MCF 10A (cell line): Measurements from ENCODE around the gene LRRC1. TPM values are rescaled to one million over a fixed set of nuclear protein-coding genes. Genes with fewer than 3 reads are reported as not detected.

Source experiments
- BruUV-seq: library from RNA; stranded (reverse); fragments of 400-500 nt; replicated peaks from 2 replicates; lab custom pipeline; 2021; lab: Mats Ljungman, UMichigan
- CTCF ChIA-PET: fragments of 300-600 bp; sonication (Branson Sonifier 250); formaldehyde crosslinking; extraction: SDS; loops from one replicate; lab custom pipeline; 2021; ENCODE audit warnings: antibody characterized with exemption, inconsistent platforms; lab: Yijun Ruan, JAX
- POLR2A ChIA-PET: fragments of 300-600, 350-650 bp; sonication (Branson Sonifier 250); formaldehyde crosslinking; extraction: SDS; loops from one replicate; lab custom pipeline; 2020; ENCODE audit warnings: antibody characterized with exemption, inconsistent platforms; lab: Yijun Ruan, JAX
- DNase-seq: peaks from one replicate; pipeline ENCODE4 v3.0.0-alpha.2; 2018; ENCODE audit not compliant: unreplicated experiment
- H3K27ac Mint-ChIP-seq: one replicate; pipeline ENCODE4 v1.8.0; 2022; ENCODE audit warnings: mild to moderate bottlenecking, low read depth, mixed read lengths; ENCODE audit not compliant: unreplicated experiment
- H3K27me3 Mint-ChIP-seq: one replicate; pipeline ENCODE4 v1.8.0; 2022; ENCODE audit warnings: mixed read lengths; ENCODE audit not compliant: insufficient read depth, unreplicated experiment
- H3K36me3 Mint-ChIP-seq: one replicate; pipeline ENCODE4 v1.8.0; 2022; ENCODE audit warnings: mild to moderate bottlenecking, moderate library complexity, mixed read lengths; ENCODE audit not compliant: insufficient read depth, unreplicated experiment
- H3K4me1 Mint-ChIP-seq: one replicate; pipeline ENCODE4 v1.8.0; 2022; ENCODE audit warnings: mixed read lengths; ENCODE audit not compliant: insufficient read depth, unreplicated experiment
- H3K4me3 Mint-ChIP-seq: one replicate; pipeline ENCODE4 v1.8.0; 2022; ENCODE audit warnings: mild to moderate bottlenecking, moderate library complexity, mixed read lengths; ENCODE audit not compliant: unreplicated experiment
- H3K9me3 Mint-ChIP-seq: one replicate; pipeline ENCODE4 v1.8.0; 2022; ENCODE audit warnings: mixed read lengths; ENCODE audit not compliant: unreplicated experiment
- CTCF ChIP-seq: fragments of 200-600 bp; IDR thresholded peaks from one replicate; pipeline ENCODE4 v1.8.0; 2022; ENCODE audit warnings: antibody characterized with exemption, mild to moderate bottlenecking; ENCODE audit not compliant: unreplicated experiment
- intact Hi-C: fragments of 100-400 bp; cut with micrococcal nuclease; formaldehyde crosslinking; loops from 2 replicates; pipeline ENCODE4 v1.14.1; 2022
- total RNA-seq: library from RNA; stranded (reverse); gene quantifications from 2 replicates; pipeline ENCODE4 v1.2.3, GENCODE V29; 2022

LRRC1 gene
- total RNA-seq, 1 experiment from 2014 or later, result 18.6 TPM

DNA sequence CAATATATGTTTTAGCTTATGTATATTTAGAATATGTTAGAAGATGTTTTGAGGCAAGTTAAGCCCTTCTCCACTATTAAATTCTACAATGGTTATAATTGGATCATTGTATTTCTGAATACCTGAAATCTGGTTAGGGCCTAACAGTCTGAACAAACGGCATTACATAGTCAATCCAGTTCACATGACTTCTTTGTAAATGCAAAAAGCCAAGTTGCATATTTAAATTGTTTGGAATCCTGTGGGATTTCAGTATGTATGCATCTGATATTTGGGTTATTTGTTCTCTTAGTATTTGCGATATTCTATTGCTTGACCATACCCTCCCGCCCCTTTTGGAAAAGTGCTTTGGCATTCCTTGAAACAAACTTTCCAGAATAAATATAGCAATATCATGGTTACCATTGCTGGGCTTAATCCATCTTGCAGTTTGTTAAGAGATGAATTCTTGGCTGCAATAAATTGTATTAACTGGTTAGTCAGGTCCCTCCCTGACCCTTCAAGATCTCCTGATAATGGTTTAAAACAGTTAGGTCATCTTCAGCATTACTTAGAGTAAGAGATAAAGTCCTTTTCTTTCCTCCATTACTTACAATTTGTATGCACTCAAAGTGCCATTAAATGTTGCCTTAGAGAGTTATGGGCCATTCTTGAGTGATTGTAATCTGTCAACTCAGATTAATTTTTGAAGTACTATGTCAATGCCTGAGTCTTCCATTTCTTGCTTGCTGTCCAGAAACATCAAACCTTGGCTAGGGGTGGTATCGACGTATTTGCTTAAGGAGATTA, 36.5 kb downstream of the LRRC1 start:
- intact Hi-C loops, result no loop called here
- H3K4me1 Mint-ChIP-seq, result peaks cover 47% of the 10 kb centered on the region
- CTCF ChIA-PET, result no interaction called here
- H3K27ac Mint-ChIP-seq, result no peak overlapping the region
- peaks cover 7% of the 10 kb centered on the region for H3K36me3 Mint-ChIP-seq
- no TSS peak for BruUV-seq
- DNase-seq, result no peak
- no peaks in the 10 kb centered on the region for H3K9me3 Mint-ChIP-seq
- POLR2A ChIA-PET, result interaction anchor here (4.6 kb wide), 1 partner anchor 37 kb away, joined by 35 read pairs; the partner anchor contains the start of gene LRRC1
- H3K4me3 Mint-ChIP-seq, result no peak overlapping the region
- TF ChIP-seq CTCF, result no peak
- no peaks in the 10 kb centered on the region for H3K27me3 Mint-ChIP-seq

GRCh38 chr6:53831936-53832660, 37.3 kb downstream of the LRRC1 start:
- H3K4me3 Mint-ChIP-seq, result no peak overlapping the region
- DNase-seq, result no peak
- CTCF ChIA-PET, result no interaction called here
- no peaks in the 10 kb centered on the region for H3K9me3 Mint-ChIP-seq
- intact Hi-C loops, result no loop called here
- TF ChIP-seq CTCF, result no peak
- H3K4me1 Mint-ChIP-seq, result peaks cover 42% of the 10 kb centered on the region
- H3K27me3 Mint-ChIP-seq, result no peaks in the 10 kb centered on the region
- no TSS peak for BruUV-seq
- POLR2A ChIA-PET, result no interaction called here
- no peak overlapping the region for H3K27ac Mint-ChIP-seq
- peaks cover 7% of the 10 kb centered on the region for H3K36me3 Mint-ChIP-seq

- intact Hi-C loops, result no loop called here
- H3K4me3 Mint-ChIP-seq, result no peak overlapping the region
- H3K9me3 Mint-ChIP-seq, result no peaks in the 10 kb centered on the region
- no peak for DNase-seq
- TF ChIP-seq CTCF, result no peak
- H3K27ac Mint-ChIP-seq, result no peak overlapping the region
- H3K4me1 Mint-ChIP-seq, result peaks cover 43% of the 10 kb centered on the region
- no TSS peak for BruUV-seq
- peaks cover 7% of the 10 kb centered on the region for H3K36me3 Mint-ChIP-seq
- H3K27me3 Mint-ChIP-seq, result no peaks in the 10 kb centered on the region
- POLR2A ChIA-PET, result interaction anchor here (1.1 kb wide), 1 partner anchor 22 kb away, joined by 3 read pairs; no protein-coding TSS in a partner anchor
- CTCF ChIA-PET, result interaction anchor here (0.7 kb wide), 1 partner anchor 408 kb away, joined by 4 read pairs; no protein-coding TSS in a partner anchor
These were observed 38.4 kb downstream of the LRRC1 start for GRCh38 chr6:53833155-53833554.

GRCh38 chr6:53834132-53834531, 39.3 kb downstream of the LRRC1 start:
- intact Hi-C loops, result no loop called here
- ChIA-PET CTCF (no interaction called here), POLR2A (interaction anchor here (0.7 kb wide), 1 partner anchor 13 kb away, joined by 3 read pairs; no protein-coding TSS in a partner anchor)
- H3K27ac Mint-ChIP-seq, result no peak overlapping the region
- H3K27me3 Mint-ChIP-seq, result no peaks in the 10 kb centered on the region
- DNase-seq, result no peak
- no peak for TF ChIP-seq CTCF
- no peaks in the 10 kb centered on the region for H3K9me3 Mint-ChIP-seq
- no TSS peak for BruUV-seq
- peaks cover 7% of the 10 kb centered on the region for H3K36me3 Mint-ChIP-seq
- no peak overlapping the region for H3K4me3 Mint-ChIP-seq
- H3K4me1 Mint-ChIP-seq, result peaks cover 39% of the 10 kb centered on the region
